GM21717 (cell line): Measurements from ENCODE around the gene DEGS2.

Experiments used
- ATAC-seq: cut with Tn5 transposase; IDR thresholded peaks from one replicate; pipeline ENCODE4 v1.9.1; 2021; ENCODE audit warnings: mild to moderate bottlenecking, moderate library complexity; ENCODE audit not compliant: unreplicated experiment

DEGS2 gene

DNA sequence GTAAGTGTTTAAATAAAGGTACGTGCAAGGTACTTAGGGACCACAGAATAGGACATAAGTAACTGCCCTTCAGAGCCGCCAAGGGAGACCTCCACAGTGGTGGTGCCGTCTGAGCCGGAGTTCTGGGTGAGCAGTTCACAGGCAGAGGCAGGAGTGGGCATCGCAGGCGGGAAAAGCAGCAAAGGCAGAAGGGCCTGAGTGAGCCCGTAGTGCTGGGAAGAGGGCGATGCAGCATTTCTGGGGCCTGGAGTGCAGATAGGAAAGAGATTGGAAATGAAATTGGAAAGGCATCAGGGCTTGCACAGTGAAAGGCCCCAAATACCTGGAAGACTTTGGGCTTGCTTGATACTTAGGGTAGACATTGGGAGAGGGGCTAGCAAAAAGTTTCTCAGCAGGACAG, 61.3 kb downstream of the DEGS2 start:
- no peak for ATAC-seq

DNA sequence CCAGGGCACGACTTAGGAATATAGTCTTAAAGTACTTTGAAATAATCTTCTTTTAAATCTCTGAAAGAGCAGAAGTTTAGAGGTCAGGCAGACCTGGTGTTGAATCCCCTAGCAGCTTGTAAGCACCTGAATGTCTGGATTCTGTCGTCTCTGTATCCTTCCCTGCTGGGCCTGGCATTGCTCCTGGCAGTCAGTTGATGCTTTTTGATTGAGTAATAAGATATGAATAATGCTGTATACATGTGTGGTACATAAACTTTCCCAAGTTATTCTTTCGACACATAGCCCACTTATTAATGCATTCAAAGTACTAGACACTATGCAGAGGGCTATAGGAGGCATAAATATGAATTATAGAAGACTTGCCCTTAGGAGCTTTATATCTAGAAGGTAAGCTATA, 62.8 kb downstream of the DEGS2 start:
- no peak for ATAC-seq
